K562 (cell line): ENCODE data around the gene BSN. TPM values are rescaled to one million over a fixed set of nuclear protein-coding genes. Genes with fewer than 3 reads are reported as not detected.

Experiments
- CEBPB ChIP-seq: fragments of 450-650 bp; IDR thresholded peaks from 2 replicates; pipeline ENCODE4 v1.6.1; 2016; ENCODE audit warnings: missing genetic modification characterization, missing compliant biosample characterization
- CLOCK ChIP-seq: fragments of 250-450 bp; sonication (Bioruptor Pico); IDR thresholded peaks from 2 replicates; pipeline ENCODE4 v1.4.0; 2020; ENCODE audit warnings: mild to moderate bottlenecking, moderate library complexity, borderline replicate concordance
- ETV1 ChIP-seq: fragments of 450-650 bp; conservative IDR thresholded peaks from 2 replicates; pipeline ENCODE4 v1.6.1; 2016; ENCODE audit warnings: missing genetic modification characterization, control low read depth, low read depth, missing compliant biosample characterization
- GTF2A2 ChIP-seq: IDR thresholded peaks from 2 replicates; pipeline ENCODE4 v1.6.1; 2016; ENCODE audit warnings: mild to moderate bottlenecking, missing genetic modification characterization, missing compliant biosample characterization
- HDAC1 ChIP-seq, 2 experiments: fragments of 450-650 bp; IDR thresholded peaks; 2 replicates each; pipeline ENCODE4 v1.6.1; 2016 to 2017; ENCODE audit warnings: inconsistent platforms in 1 of 2, mild to moderate bottlenecking in 1 of 2, moderate library complexity in 1 of 2
- HINFP ChIP-seq: fragments of 450-650 bp; conservative IDR thresholded peaks from 2 replicates; pipeline ENCODE4 v1.6.1; 2016; ENCODE audit warnings: missing genetic modification characterization, low read depth, mild to moderate bottlenecking, control low read depth, missing compliant biosample characterization
- NR1H2 ChIP-seq: sonication (generic); formaldehyde crosslinking; IDR thresholded peaks from 2 replicates; pipeline ENCODE4 v1.4.0; 2020; ENCODE audit warnings: mild to moderate bottlenecking, missing genetic modification reagents
- NR2C1 ChIP-seq, 2 experiments: fragments of 450-650 bp; IDR thresholded peaks; 2 replicates each; pipeline ENCODE4 v1.6.1; 2017; ENCODE audit warnings: mild to moderate bottlenecking in 2 of 2, antibody characterized with exemption in 1 of 2, inconsistent platforms in 1 of 2, missing compliant biosample characterization in 1 of 2, missing genetic modification characterization in 1 of 2
- POLR2G ChIP-seq: fragments of 200-400 bp; formaldehyde crosslinking; IDR thresholded peaks from 2 replicates; pipeline ENCODE4 v1.6.1; 2017; ENCODE audit warnings: low read depth, mild to moderate bottlenecking, antibody characterized with exemption, low read length, moderate library complexity
- PPARD ChIP-seq: fragments of 250-450 bp; sonication (Bioruptor Pico); IDR thresholded peaks from 2 replicates; pipeline ENCODE4 v1.8.0; 2022; ENCODE audit warnings: inconsistent platforms, mild to moderate bottlenecking, moderate library complexity
- PYGO2 ChIP-seq: fragments of 450-650 bp; IDR thresholded peaks from 2 replicates; pipeline ENCODE4 v1.6.1; 2016; ENCODE audit warnings: mild to moderate bottlenecking, missing genetic modification characterization, moderate library complexity, missing compliant biosample characterization
- RNF2 ChIP-seq: sonication (generic); IDR thresholded peaks from 2 replicates; pipeline ENCODE4 v1.6.1; 2016
- RNF219 ChIP-seq: fragments of 250-450 bp; sonication (Bioruptor Pico); IDR thresholded peaks from 2 replicates; pipeline ENCODE4 v1.5.0; 2022; ENCODE audit warnings: mild to moderate bottlenecking
- SAFB2 ChIP-seq: fragments of 200-400 bp; formaldehyde crosslinking; IDR thresholded peaks from 2 replicates; pipeline ENCODE4 v1.6.1; 2018; ENCODE audit warnings: borderline replicate concordance, low read length, low read depth, moderate library complexity; ENCODE audit not compliant: severe bottlenecking
- SMAD2 ChIP-seq: fragments of 150-350 bp; IDR thresholded peaks from 2 replicates; pipeline ENCODE4 v1.6.1; 2014; ENCODE audit warnings: low read depth, mild to moderate bottlenecking, low read length
- SNAPC5 ChIP-seq: fragments of 250-450 bp; sonication (Bioruptor Pico); IDR thresholded peaks from 2 replicates; pipeline ENCODE4 v1.8.0; 2021; ENCODE audit warnings: moderate library complexity, mild to moderate bottlenecking, inconsistent platforms
- TCF7 ChIP-seq: sonication (generic); IDR thresholded peaks from 2 replicates; pipeline ENCODE4 v1.6.1; 2016; ENCODE audit warnings: antibody characterized with exemption, borderline replicate concordance
- TFAM ChIP-seq: fragments of 250-450 bp; sonication (Bioruptor Pico); conservative IDR thresholded peaks from 2 replicates; pipeline ENCODE4 v1.5.0; 2021; ENCODE audit warnings: mild to moderate bottlenecking, moderate library complexity
- ZNF165 ChIP-seq: fragments of 250-450 bp; sonication (Bioruptor Pico); IDR thresholded peaks from 2 replicates; pipeline ENCODE4 v1.4.0; 2020; ENCODE audit warnings: borderline replicate concordance
- ZNF232 ChIP-seq: sonication (generic); formaldehyde crosslinking; IDR thresholded peaks from 2 replicates; pipeline ENCODE4 v1.8.0; 2022; ENCODE audit warnings: mild to moderate bottlenecking, missing genetic modification reagents
- ZNF696 ChIP-seq: fragments of 250-450 bp; sonication (Bioruptor Pico); conservative IDR thresholded peaks from 2 replicates; pipeline ENCODE4 v1.4.0; 2020; ENCODE audit warnings: mild to moderate bottlenecking, moderate library complexity
- ZNF75A ChIP-seq: fragments of 450-650 bp; formaldehyde crosslinking; IDR thresholded peaks from 2 replicates; pipeline ENCODE4 v1.4.0; 2020; ENCODE audit warnings: mild to moderate bottlenecking
- polyA plus RNA-seq, 8 experiments: library from polyadenylated mRNA; depleted of rRNA in 4 of 8; stranded (reverse) in 5 of 8; unstranded in 3 of 8; fragments of >200 nt; fragmentation: Nextera tagmentation in 2 of 8; fragmentation: Illumina TruSeq in 1 of 8; extraction: Ambion mirVana in 2 of 8; extraction: Trizol in 1 of 8; gene quantifications; 2 replicates each; pipeline versions ENCODE4 v1.2.1 to v1.2.3, GENCODE V29; 2011 to 2014; ENCODE audit warnings: inconsistent platforms in 1 of 8, missing spikeins in 1 of 8
- total RNA-seq, 7 experiments: library from RNA; depleted of rRNA in 6 of 7; stranded (reverse); fragments of >200 nt in 6 of 7; fragmentation: Illumina TruSeq in 2 of 7; extraction: Trizol in 2 of 7; gene quantifications; 2 replicates each; pipeline versions ENCODE4 v1.2.1 to v1.2.3, GENCODE V29; 2011 to 2021; ENCODE audit warnings: low replicate concordance in 1 of 7

Gene BSN
- total and polyA plus RNA-seq, 9 of the 15 experiments (the other 6 are each of a cell fraction or from before 2014, with no cell fraction given) = 0.03 to 1.5 (median 0.29) TPM

GRCh38 chr3:49553692-49554632 lies at the start of gene BSN (continued):
- TF ChIP-seq ZNF696 = no peak
- TF ChIP-seq PPARD = no peak
- no peak for TF ChIP-seq SAFB2
- no peak; the same call in 1 of the 2 replicates for TF ChIP-seq CEBPB (tag)
- no peak for TF ChIP-seq SNAPC5 (CRISPR knock-in tag)
- no peak for TF ChIP-seq RNF219 (CRISPR knock-in tag)
- TF ChIP-seq ZNF75A = no peak
- peak; percentile 71 for TF ChIP-seq POLR2G
- TF ChIP-seq HDAC1 (IDR thresholded peaks at IDR 0.05) = no peak
- TF ChIP-seq ZNF165 = no peak
- TF ChIP-seq TCF7 = no peak
- no peak for TF ChIP-seq NR2C1 (IDR thresholded peaks at IDR 0.05)
- no peak for TF ChIP-seq NR2C1 (tag; IDR thresholded peaks at IDR 0.05)
- no peak for TF ChIP-seq ZNF232 (CRISPR knock-in tag)
- TF ChIP-seq SMAD2 = no peak
- TF ChIP-seq HINFP (tag) = no peak
- TF ChIP-seq RNF2 = no peak
- TF ChIP-seq NR1H2 (CRISPR knock-in tag) = no peak
- TF ChIP-seq ETV1 (tag) = no peak
- TF ChIP-seq PYGO2 = no peak
- TF ChIP-seq CLOCK (CRISPR knock-in tag) = no peak
- TF ChIP-seq GTF2A2 (tag) = no peak
- no peak for TF ChIP-seq TFAM (CRISPR knock-in tag)
